H1 (cell line): ENCODE data around the gene COPG1. TPM values are rescaled to one million over a fixed set of nuclear protein-coding genes. Genes with fewer than 3 reads are reported as not detected.

Source experiments
- TAF7 ChIP-seq: optimal IDR thresholded peaks from 2 replicates; pipeline ENCODE3; 2011; ENCODE audit warnings: low read depth, mild to moderate bottlenecking, inconsistent platforms, low read length, moderate library complexity, borderline replicate concordance
- polyA plus RNA-seq, 7 experiments: library from polyadenylated mRNA; depleted of rRNA in 3 of 7; stranded (reverse) in 5 of 7; unstranded in 2 of 7; fragments of >200 nt in 5 of 7; fragments of 200-250 nt in 2 of 7; gene quantifications; 1 replicate in 5 of 7; 2 replicates in 1 of 7; 4 replicates in 1 of 7; pipeline versions ENCODE4 v1.2.1 to v1.2.3, GENCODE V29; 2011 to 2013; ENCODE audit warnings: missing spikeins in 2 of 7, mixed read lengths in 2 of 7
- total RNA-seq: library from RNA; stranded (reverse); fragmentation: NEBNext Ultra II Directional; extraction: Animal tissue kit (Norgen Biotek cat#: 25700); gene quantifications from 2 replicates; pipeline ENCODE4 v1.2.1, GENCODE V29; 2021

The COPG1 gene
- total and polyA plus RNA-seq, 2 of the 8 experiments (the other 6 are each of a cell fraction or from before 2014, with no cell fraction given), result 52.7 to 106 TPM

DNA sequence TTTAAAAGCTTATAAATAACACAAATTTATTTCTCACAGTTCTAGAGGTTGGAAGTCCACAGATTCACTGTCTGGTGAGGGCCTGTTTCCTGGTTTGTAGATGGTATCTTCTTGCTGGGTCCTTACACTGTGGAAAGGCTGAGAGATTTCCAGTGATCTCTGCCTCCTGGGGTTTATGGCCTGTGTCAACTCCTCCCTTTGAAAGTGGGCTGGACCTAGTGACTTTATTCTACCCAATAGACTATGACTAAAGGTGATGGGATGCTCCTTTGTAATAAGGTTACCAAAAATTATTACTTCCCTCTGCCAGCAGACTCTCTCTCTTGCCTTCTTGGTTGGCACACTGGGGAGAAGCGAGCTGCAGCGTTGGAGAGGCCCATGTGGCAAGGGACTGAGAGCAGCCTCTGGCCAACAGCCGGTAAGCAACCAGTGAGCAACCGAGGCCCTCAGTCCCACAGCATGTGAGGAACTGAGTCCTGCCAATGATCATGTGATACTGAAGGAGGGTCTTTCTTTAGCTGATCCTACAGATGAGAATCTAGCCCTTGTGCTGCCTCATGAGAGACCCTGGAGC, 14.0 kb upstream of the COPG1 start (continued):
- no peak for TF ChIP-seq TAF7
